NAMALWA (cell line): Measurements from ENCODE around the gene DMBX1.

ENCODE experiments used
- DNase-seq: peaks from one replicate; pipeline ENCODE4 v3.0.0-alpha.2; 2015; ENCODE audit warnings: low spot score

Gene DMBX1

GRCh38 chr1:46459315-46459714 is 30.3 kb upstream of the DMBX1 start:
- DNase-seq, result no peak

GRCh38 chr1:46461017-46461808 is 28.4 kb upstream of the DMBX1 start:
- no peak for DNase-seq

- no peak for DNase-seq
Observed at GRCh38 chr1:46461809-46462448, 27.7 kb upstream of the DMBX1 start.

GRCh38 chr1:46464013-46464548 is 25.6 kb upstream of the DMBX1 start:
- no peak for DNase-seq

- DNase-seq, result no peak
Observed at GRCh38 chr1:46464915-46465314, 24.7 kb upstream of the DMBX1 start.

GRCh38 chr1:46465981-46466476 is 23.6 kb upstream of the DMBX1 start:
- no peak for DNase-seq

GRCh38 chr1:46466477-46467182 is 23.0 kb upstream of the DMBX1 start:
- no peak for DNase-seq

GRCh38 chr1:46467183-46467504 is 22.5 kb upstream of the DMBX1 start:
- no peak for DNase-seq

- DNase-seq, result no peak
Observed at GRCh38 chr1:46469881-46470280, 19.8 kb upstream of the DMBX1 start.

- no peak for DNase-seq
Observed at GRCh38 chr1:46471848-46472492, 17.7 kb upstream of the DMBX1 start.

GRCh38 chr1:46472498-46473181 is 17.0 kb upstream of the DMBX1 start:
- no peak for DNase-seq

GRCh38 chr1:46473991-46474390 is 15.6 kb upstream of the DMBX1 start:
- no peak for DNase-seq

- DNase-seq, result no peak
Observed at GRCh38 chr1:46474570-46474969, 15.1 kb upstream of the DMBX1 start.

GRCh38 chr1:46476673-46477072 is 13.0 kb upstream of the DMBX1 start:
- DNase-seq, result no peak

GRCh38 chr1:46477153-46477929 is 12.3 kb upstream of the DMBX1 start:
- peak; percentile 80 for DNase-seq

GRCh38 chr1:46478721-46479485 is 10.7 kb upstream of the DMBX1 start:
- no peak for DNase-seq

- no peak for DNase-seq
Observed at GRCh38 chr1:46479744-46480350, 9.8 kb upstream of the DMBX1 start.

GRCh38 chr1:46480959-46481646 is 8.5 kb upstream of the DMBX1 start:
- no peak for DNase-seq

- no peak for DNase-seq
Observed at GRCh38 chr1:46481961-46482360, 7.7 kb upstream of the DMBX1 start.
